Thyroid gland (tissue), 4 donors: ENCODE data around the gene UBE2E2. TPM values are rescaled to one million over a fixed set of nuclear protein-coding genes. Genes with fewer than 3 reads are reported as not detected.

ENCODE experiments used
- DNase-seq, 2 donors: peaks; one replicate each; pipeline ENCODE4 v3.0.0-alpha.2; 2019
- H3K27ac ChIP-seq, 3 donors: fragments of 200-600 bp; sonication (generic); 1 replicate in 2 of 3; 2 replicates in 1 of 3; pipeline ENCODE4 v1.5.1; 2016 to 2019; ENCODE audit warnings: mild to moderate bottlenecking in 1 of 3, moderate library complexity in 1 of 3
- H3K27me3 ChIP-seq: fragments of 200-600 bp; sonication (generic); one replicate; pipeline ENCODE4 v1.5.1; 2019
- H3K36me3 ChIP-seq, 2 donors: fragments of 200-600 bp; sonication (generic); one replicate each; pipeline ENCODE4 v1.5.1; 2016 to 2019
- H3K4me1 ChIP-seq, 2 donors: fragments of 200-600 bp; sonication (generic); one replicate each; pipeline ENCODE4 v1.5.1; 2017 to 2019
- H3K4me3 ChIP-seq, 3 donors: fragments of 200-600 bp; sonication (generic); replicated peaks in 1 of 3; 1 replicate in 2 of 3; 2 replicates in 1 of 3; pipeline ENCODE4 v1.5.1; 2016; ENCODE audit warnings: mild to moderate bottlenecking in 1 of 3
- H3K9me3 ChIP-seq: fragments of 200-600 bp; sonication (generic); one replicate; pipeline ENCODE4 v1.5.1; 2017
- POLR2A ChIP-seq, 2 donors: fragments of 450-650 bp; IDR thresholded peaks; one replicate each; pipeline ENCODE4 v1.6.1; 2017; ENCODE audit warnings: antibody characterized with exemption in 2 of 2, mild to moderate bottlenecking in 2 of 2, moderate library complexity in 1 of 2
- WGBS, 2 donors: methylation state at CpG; one replicate each; pipeline ENCODE4 v1.1.5; 2017; 5-methylcytosine and 5-hydroxymethylcytosine counted together
- intact Hi-C: fragments of 100-400 bp; cut with DNase I; formaldehyde crosslinking; loops from one replicate; pipeline ENCODE4 v1.15.1; 2023
- total RNA-seq, 4 donors: library from RNA; depleted of rRNA; stranded (reverse); fragments of >200 nt; gene quantifications; one replicate each; pipeline ENCODE4 v1.2.3, GENCODE V29; 2016
- TF ChIP-seq, protein P1 (sequence below), 6 experiments: fragments of 200-600 bp in 3 of 6; fragments of 450-650 bp in 3 of 6; sonication (generic) in 3 of 6; IDR thresholded peaks; one replicate each; pipeline ENCODE4 v1.5.1; 2016 to 2019; ENCODE audit warnings: antibody characterized with exemption in 6 of 6, mild to moderate bottlenecking in 2 of 6, inconsistent platforms in 1 of 6, moderate library complexity in 1 of 6

Gene UBE2E2
- total RNA-seq, 4 donors from 2014 or later, result 28.5 to 46.0 (median 38.4) TPM

DNA sequence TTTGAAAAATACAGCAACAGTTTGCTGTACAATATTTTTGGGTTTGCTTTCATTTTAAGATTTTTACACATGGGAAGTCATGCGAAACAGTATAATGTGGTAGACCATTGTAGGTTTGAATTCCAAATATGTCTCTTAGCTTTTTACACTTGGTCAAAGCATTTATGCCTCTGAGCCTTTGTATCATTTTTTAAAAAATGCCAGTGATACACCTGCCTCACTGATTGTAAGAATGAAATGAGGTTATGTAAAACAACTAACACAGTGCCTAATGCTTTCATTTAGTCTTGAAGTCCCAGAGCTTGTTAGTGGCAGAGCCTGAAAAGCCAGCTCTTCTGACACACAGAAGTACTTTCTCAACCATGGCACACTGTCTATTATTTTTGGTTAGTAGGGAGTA is 202.0 kb downstream of the UBE2E2 start:
- DNase-seq, result no peak

DNA sequence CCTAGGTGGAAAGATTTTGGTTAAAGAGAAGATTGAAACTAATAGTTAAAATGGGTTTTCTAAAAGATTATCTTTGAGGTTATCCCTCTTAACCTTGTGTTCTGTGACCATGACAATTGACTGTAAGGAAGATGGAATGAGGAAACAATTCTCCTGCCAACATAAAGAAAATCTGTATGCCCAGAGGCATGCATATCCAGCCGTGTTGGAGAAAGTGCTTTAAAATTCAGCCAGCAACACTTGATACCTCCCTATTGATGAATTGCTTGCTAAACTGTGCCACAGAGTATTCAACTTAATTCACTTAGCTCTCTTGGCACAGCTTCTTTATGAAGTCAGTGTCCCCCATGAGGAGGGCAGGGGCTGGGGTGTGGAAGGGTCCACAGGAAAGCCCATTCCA is 203.5 kb downstream of the UBE2E2 start:
- no peak for DNase-seq
- Histone ChIP-seq H3K4me3 (no peak overlapping the region), H3K27ac (no peak overlapping the region), H3K4me1 (no peaks in the 10 kb centered on the region), H3K9me3 (no peaks in the 10 kb centered on the region), H3K36me3 (no peaks in the 10 kb centered on the region), H3K27me3 (no peaks in the 10 kb centered on the region)
- 62 to 74% methylated on average over 1 of the region's 1 CpG for WGBS, 2 donors
- TF ChIP-seq, protein P1, sequence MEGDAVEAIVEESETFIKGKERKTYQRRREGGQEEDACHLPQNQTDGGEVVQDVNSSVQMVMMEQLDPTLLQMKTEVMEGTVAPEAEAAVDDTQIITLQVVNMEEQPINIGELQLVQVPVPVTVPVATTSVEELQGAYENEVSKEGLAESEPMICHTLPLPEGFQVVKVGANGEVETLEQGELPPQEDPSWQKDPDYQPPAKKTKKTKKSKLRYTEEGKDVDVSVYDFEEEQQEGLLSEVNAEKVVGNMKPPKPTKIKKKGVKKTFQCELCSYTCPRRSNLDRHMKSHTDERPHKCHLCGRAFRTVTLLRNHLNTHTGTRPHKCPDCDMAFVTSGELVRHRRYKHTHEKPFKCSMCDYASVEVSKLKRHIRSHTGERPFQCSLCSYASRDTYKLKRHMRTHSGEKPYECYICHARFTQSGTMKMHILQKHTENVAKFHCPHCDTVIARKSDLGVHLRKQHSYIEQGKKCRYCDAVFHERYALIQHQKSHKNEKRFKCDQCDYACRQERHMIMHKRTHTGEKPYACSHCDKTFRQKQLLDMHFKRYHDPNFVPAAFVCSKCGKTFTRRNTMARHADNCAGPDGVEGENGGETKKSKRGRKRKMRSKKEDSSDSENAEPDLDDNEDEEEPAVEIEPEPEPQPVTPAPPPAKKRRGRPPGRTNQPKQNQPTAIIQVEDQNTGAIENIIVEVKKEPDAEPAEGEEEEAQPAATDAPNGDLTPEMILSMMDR (IDR thresholded peaks at IDR 0.05), result no peak
- TF ChIP-seq POLR2A (IDR thresholded peaks at IDR 0.05), result no peak
- intact Hi-C loops, result no loop called here

More for the DNA sequence above, 202.0 kb downstream of the UBE2E2 start:
- Histone ChIP-seq H3K27me3 (no peaks in the 10 kb centered on the region), H3K36me3 (no peaks in the 10 kb centered on the region), H3K4me3 (no peak overlapping the region), H3K4me1 (no peaks in the 10 kb centered on the region), H3K27ac (no peak overlapping the region), H3K9me3 (no peaks in the 10 kb centered on the region)
- 92 to 98% methylated on average over 1 of the region's 1 CpG for WGBS, 2 donors
- TF ChIP-seq POLR2A (IDR thresholded peaks at IDR 0.05), result no peak
- TF ChIP-seq, protein P1 (IDR thresholded peaks at IDR 0.05), result no peak
- intact Hi-C loops, result no loop called here

DNA sequence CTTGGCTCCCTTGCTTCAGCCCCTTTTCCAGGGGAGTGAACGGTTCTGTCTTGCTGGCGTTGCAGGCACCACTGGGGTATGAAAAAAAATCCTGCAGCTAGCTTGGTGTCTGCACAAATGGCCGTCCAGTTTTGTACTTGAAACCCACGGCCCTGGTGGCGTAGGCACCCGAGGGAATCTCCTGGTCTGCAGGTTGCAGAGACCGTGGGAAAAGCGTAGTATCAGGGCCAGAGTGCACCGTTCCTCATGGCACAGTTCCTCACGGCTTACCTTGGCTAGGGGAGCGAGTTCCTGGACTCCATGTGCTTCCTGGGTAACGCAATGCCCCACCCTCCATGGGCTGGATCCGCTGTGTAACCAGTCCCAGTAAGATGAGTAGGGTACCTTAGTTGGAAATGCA is 214.9 kb downstream of the UBE2E2 start:
- Histone ChIP-seq H3K9me3 (no peaks in the 10 kb centered on the region), H3K4me3 (no peak overlapping the region), H3K27me3 (no peaks in the 10 kb centered on the region), H3K36me3 (no peaks in the 10 kb centered on the region), H3K27ac (no peak overlapping the region), H3K4me1 (no peaks in the 10 kb centered on the region)
- TF ChIP-seq POLR2A (IDR thresholded peaks at IDR 0.05), result no peak
- TF ChIP-seq, protein P1 (IDR thresholded peaks at IDR 0.05), result no peak
- WGBS, 2 donors, result 94 to 95% methylated on average over 13 of the region's 13 CpGs
- intact Hi-C loops, result no loop called here
- no peak for DNase-seq

DNA sequence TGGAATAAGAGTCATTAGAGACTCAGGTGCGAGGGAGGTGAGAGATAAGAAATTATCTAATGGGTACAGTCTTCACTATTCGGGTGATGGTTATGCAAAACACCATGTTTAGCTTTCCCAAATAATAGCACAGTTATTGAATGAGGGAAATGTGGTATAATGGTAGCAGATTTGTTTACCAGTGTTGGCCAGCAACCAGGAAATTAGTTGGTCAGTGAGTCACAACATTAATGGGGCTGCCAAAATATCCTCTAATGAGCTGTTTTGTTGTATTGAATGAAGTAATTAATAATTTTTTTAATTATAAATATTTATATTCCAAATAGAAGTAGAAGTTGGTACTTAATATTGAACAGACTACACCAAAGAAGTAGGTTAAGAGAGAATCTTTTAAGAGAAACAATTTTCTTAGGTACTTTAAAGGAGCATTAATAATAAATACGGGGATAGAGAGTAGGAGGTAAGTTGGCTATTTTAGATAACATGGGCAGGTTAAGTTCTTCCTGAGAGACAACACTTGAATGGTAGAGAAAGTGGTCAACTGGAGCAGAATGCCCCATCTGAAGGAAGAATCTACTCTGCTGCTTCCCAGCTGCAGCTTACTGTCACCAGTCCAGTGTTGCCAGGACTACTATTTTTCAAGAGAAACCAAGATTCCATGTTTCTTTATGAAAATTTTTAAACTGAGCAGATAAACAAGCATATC is 218.8 kb downstream of the UBE2E2 start:
- TF ChIP-seq POLR2A (IDR thresholded peaks at IDR 0.05), result no peak
- TF ChIP-seq, protein P1 (IDR thresholded peaks at IDR 0.05), result no peak
- Histone ChIP-seq H3K27me3 (no peaks in the 10 kb centered on the region), H3K9me3 (no peaks in the 10 kb centered on the region), H3K27ac (no peak overlapping the region), H3K4me1 (no peaks in the 10 kb centered on the region), H3K4me3 (no peak overlapping the region), H3K36me3 (no peaks in the 10 kb centered on the region)
- intact Hi-C loops, result no loop called here
- no peak for DNase-seq
- 87 to 96% methylated on average over 3 of the region's 3 CpGs for WGBS, 2 donors

DNA sequence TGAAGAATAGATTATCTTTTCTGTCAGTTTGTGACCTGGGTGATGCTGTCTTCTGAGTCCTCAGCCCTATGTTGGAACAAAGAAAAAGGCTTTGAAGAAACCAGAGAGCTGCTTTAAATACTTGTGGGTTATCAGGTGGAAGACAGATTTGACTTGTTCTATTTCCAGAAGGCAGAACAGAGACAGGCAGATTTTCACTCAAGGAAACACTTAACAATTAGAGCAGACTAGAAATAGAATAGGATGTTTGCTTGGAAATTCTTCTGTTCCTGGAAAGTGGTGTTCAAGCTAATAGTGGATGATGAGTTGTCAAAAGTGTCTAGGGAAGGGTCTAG is 219.4 kb downstream of the UBE2E2 start:
- Histone ChIP-seq H3K4me1 (no peaks in the 10 kb centered on the region), H3K36me3 (no peaks in the 10 kb centered on the region), H3K4me3 (no peak overlapping the region), H3K27me3 (no peaks in the 10 kb centered on the region), H3K9me3 (no peaks in the 10 kb centered on the region), H3K27ac (no peak overlapping the region)
- no peak for DNase-seq
- TF ChIP-seq, protein P1 (IDR thresholded peaks at IDR 0.05), result no peak
- no peak for TF ChIP-seq POLR2A (IDR thresholded peaks at IDR 0.05)
- intact Hi-C loops, result no loop called here
